DND-41 (cell line): Measurements from ENCODE around the gene ADD2.

Experiments
- ATAC-seq: fragments of 200-7000 bp; cut with Tn5 transposase; 3 replicates; pipeline ENCODE4 v1.9.1; 2021; ENCODE audit warnings: low read depth; ENCODE audit not compliant: insufficient read depth
- DNase-seq: peaks from one replicate; pipeline ENCODE4 v3.0.0-alpha.2; 2020
- H2AFZ ChIP-seq: 2 replicates; pipeline ENCODE4 v1.6.0; 2012; ENCODE audit warnings: low read depth, low read length
- H3K27ac ChIP-seq: 2 replicates; pipeline ENCODE4 v1.5.1; 2012; ENCODE audit warnings: low read length, inconsistent platforms
- H3K27me3 ChIP-seq: fragments of 200-600 bp; sonication (generic); 2 replicates; pipeline ENCODE4 v1.6.0; 2012; ENCODE audit warnings: low read length, mild to moderate bottlenecking, inconsistent platforms; ENCODE audit not compliant: insufficient read depth, poor library complexity
- H3K36me3 ChIP-seq: 2 replicates; pipeline ENCODE4 v1.5.1; 2012; ENCODE audit warnings: low read length, inconsistent platforms; ENCODE audit not compliant: insufficient read depth
- H3K4me1 ChIP-seq: 2 replicates; pipeline ENCODE4 v1.5.1; 2012; ENCODE audit warnings: mild to moderate bottlenecking, low read length; ENCODE audit not compliant: insufficient read depth
- H3K4me2 ChIP-seq: 2 replicates; pipeline ENCODE4 v1.6.0; 2012; ENCODE audit warnings: mild to moderate bottlenecking, moderate library complexity, low read length, inconsistent platforms; ENCODE audit not compliant: insufficient read depth
- H3K4me3 ChIP-seq, 2 experiments: fragments of 200-600 bp in 1 of 2; shearing (Covaris generic) in 1 of 2; 2 replicates each; pipeline ENCODE4 v1.5.1; 2012 to 2016; ENCODE audit warnings: inconsistent platforms in 2 of 2, low read length in 2 of 2, mild to moderate bottlenecking in 2 of 2, low read depth in 1 of 2, moderate library complexity in 1 of 2
- H3K79me2 ChIP-seq: 2 replicates; pipeline ENCODE4 v1.6.0; 2012; ENCODE audit warnings: low read length, inconsistent platforms; ENCODE audit not compliant: insufficient read depth
- H3K9ac ChIP-seq: 2 replicates; pipeline ENCODE4 v1.6.0; 2012; ENCODE audit warnings: low read depth, mild to moderate bottlenecking, inconsistent platforms, low read length, moderate library complexity
- H3K9me3 ChIP-seq: 2 replicates; pipeline ENCODE4 v1.5.1; 2012; ENCODE audit warnings: low read length, moderate library complexity, mild to moderate bottlenecking, inconsistent platforms; ENCODE audit not compliant: insufficient read depth, severe bottlenecking
- H4K20me1 ChIP-seq: 2 replicates; pipeline ENCODE4 v1.6.0; 2012; ENCODE audit warnings: low read length; ENCODE audit not compliant: insufficient read depth
- CTCF ChIP-seq: IDR thresholded peaks from 2 replicates; pipeline ENCODE4 v1.5.1; 2012; ENCODE audit warnings: borderline replicate concordance, low read length, moderate library complexity, mild to moderate bottlenecking; ENCODE audit not compliant: poor library complexity, severe bottlenecking; ENCODE audit errors: extremely low read depth
- EZH2 ChIP-seq: IDR thresholded peaks from 3 replicates; pipeline ENCODE4 v1.6.1; 2012; ENCODE audit warnings: borderline replicate concordance, low read depth, mild to moderate bottlenecking, moderate library complexity, low read length, inconsistent platforms; ENCODE audit not compliant: severe bottlenecking

Gene ADD2

GRCh38 chr2:70687461-70687795, 80.6 kb downstream of the ADD2 start:
- no peak for DNase-seq
- ATAC-seq: no peak
- Histone ChIP-seq H3K27me3 (peaks cover 27% of the 10 kb centered on the region), H3K9me3 (no peaks in the 10 kb centered on the region), H3K4me2 (no peak overlapping the region), H3K27ac (no peak overlapping the region), H3K9ac (no peak overlapping the region), H3K4me3 (no peak overlapping the region), H4K20me1 (no peaks in the 10 kb centered on the region), H3K79me2 (no peaks in the 10 kb centered on the region), H3K36me3 (no peaks in the 10 kb centered on the region), H2AFZ (no peak overlapping the region), H3K4me1 (no peaks in the 10 kb centered on the region)
- TF ChIP-seq EZH2 (no peak), CTCF (no peak)

DNA sequence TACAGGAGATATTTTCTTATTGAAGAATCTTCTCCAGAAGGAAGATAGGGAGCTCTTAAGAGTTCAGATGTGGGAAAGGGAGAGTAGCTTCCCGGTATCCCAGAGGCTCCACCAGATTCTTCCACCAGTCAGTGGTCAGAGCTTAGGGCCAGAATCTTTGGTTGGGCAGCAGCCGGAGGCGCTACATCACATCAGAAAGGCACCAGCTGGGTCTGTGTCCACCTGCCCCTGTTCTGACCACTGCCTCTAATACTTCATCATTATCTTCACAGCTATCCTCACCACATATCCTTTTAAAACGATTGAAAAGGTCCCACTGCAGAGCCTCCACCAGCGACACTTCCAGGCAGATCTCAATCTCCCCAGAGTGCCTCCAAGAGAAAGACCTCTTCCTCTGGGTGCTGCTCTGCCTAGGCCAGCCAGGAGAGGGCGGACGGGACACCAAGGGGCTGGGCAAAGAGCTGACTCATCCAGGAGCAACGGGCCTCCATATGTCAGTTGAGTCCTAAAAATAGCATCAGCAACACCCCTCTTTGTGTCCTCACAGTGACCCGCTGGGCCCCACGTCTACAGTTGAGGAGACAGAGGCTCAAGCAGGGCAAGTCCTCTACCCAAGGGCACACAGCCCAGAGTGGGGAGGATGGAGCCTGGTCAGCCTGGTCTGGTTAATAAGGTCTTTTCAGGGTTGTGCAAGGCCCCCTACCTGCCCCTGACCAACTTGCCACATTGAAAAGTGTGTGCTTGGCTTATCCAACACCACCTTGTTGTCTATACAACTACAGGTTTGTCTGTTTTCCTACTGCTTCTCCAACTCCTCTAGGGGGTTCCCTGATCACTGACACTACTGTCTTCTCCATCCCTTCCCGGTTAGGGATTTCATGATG, 81.2 kb downstream of the ADD2 start:
- no peak overlapping the region for H3K4me2 ChIP-seq
- TF ChIP-seq EZH2 (no peak), CTCF (peak; percentile 44)

GRCh38 chr2:70685771-70686171, 82.2 kb downstream of the ADD2 start:
- H3K4me1 ChIP-seq: no peaks in the 10 kb centered on the region

More for the DNA sequence above, 81.2 kb downstream of the ADD2 start:
- DNase-seq (peak; percentile 24), ATAC-seq (peak; percentile 68; the same call in 2 of the 3 replicates)
- Histone ChIP-seq H3K27me3 (peaks cover 21% of the 10 kb centered on the region), H3K9ac (no peak overlapping the region), H3K4me1 (no peaks in the 10 kb centered on the region), H3K79me2 (no peaks in the 10 kb centered on the region), H3K9me3 (no peaks in the 10 kb centered on the region), H3K27ac (no peak overlapping the region), H2AFZ (no peak overlapping the region), H3K4me3 (no peak overlapping the region), H3K36me3 (no peaks in the 10 kb centered on the region), H4K20me1 (no peaks in the 10 kb centered on the region)

More at GRCh38 chr2:70685771-70686171, 82.2 kb downstream of the ADD2 start:
- no peak for DNase-seq
- Histone ChIP-seq H3K27me3 (peaks cover 18% of the 10 kb centered on the region), H3K79me2 (no peaks in the 10 kb centered on the region), H3K4me3 (no peak overlapping the region), H2AFZ (no peak overlapping the region), H3K9ac (no peak overlapping the region), H4K20me1 (no peaks in the 10 kb centered on the region), H3K9me3 (no peaks in the 10 kb centered on the region), H3K36me3 (no peaks in the 10 kb centered on the region), H3K4me2 (no peak overlapping the region), H3K27ac (no peak overlapping the region)
- no peak for ATAC-seq
- TF ChIP-seq EZH2 (no peak), CTCF (no peak)
